GM23338 (cell line): Measurements from ENCODE around the gene PHLDB1. TPM values are rescaled to one million over a fixed set of nuclear protein-coding genes. Genes with fewer than 3 reads are reported as not detected.

Source experiments
- ATAC-seq: fragments of 200-7000 bp; cut with Tn5 transposase; 3 replicates; pipeline ENCODE4 v1.9.1; 2020
- DNase-seq: peaks from one replicate; pipeline ENCODE4 v3.0.0-alpha.2; 2015; ENCODE audit warnings: low spot score
- H2AFZ ChIP-seq: fragments of 200-600 bp; sonication (generic); 2 replicates; pipeline ENCODE4 v1.8.0; 2016; ENCODE audit warnings: antibody characterized with exemption, mild to moderate bottlenecking, moderate library complexity
- H3F3A ChIP-seq: fragments of 200-600 bp; sonication (generic); replicated peaks from 2 replicates; pipeline ENCODE4 v1.8.0; 2017; ENCODE audit warnings: antibody characterized with exemption, mixed run types, low read depth
- H3K27ac ChIP-seq: fragments of 200-600 bp; sonication (generic); 2 replicates; pipeline ENCODE4 v1.6.1; 2016; ENCODE audit warnings: low read depth
- H3K27me3 ChIP-seq: fragments of 200-600 bp; sonication (generic); 2 replicates; pipeline ENCODE4 v1.8.0; 2016; ENCODE audit warnings: mild to moderate bottlenecking, mixed run types, moderate library complexity; ENCODE audit not compliant: insufficient read depth
- H3K36me3 ChIP-seq: fragments of 200-600 bp; sonication (generic); 2 replicates; pipeline ENCODE4 v1.8.0; 2016; ENCODE audit warnings: mild to moderate bottlenecking; ENCODE audit not compliant: insufficient read depth
- H3K4me1 ChIP-seq: fragments of 200-600 bp; sonication (generic); 2 replicates; pipeline ENCODE4 v1.8.0; 2016; ENCODE audit warnings: mild to moderate bottlenecking, moderate library complexity; ENCODE audit not compliant: insufficient read depth
- H3K4me2 ChIP-seq: fragments of 200-600 bp; sonication (generic); 2 replicates; pipeline ENCODE4 v1.7.1; 2017; ENCODE audit warnings: mixed run types
- H3K4me3 ChIP-seq: fragments of 200-600 bp; sonication (generic); 2 replicates; pipeline ENCODE4 v1.6.1; 2016; ENCODE audit warnings: mixed run types
- H3K79me2 ChIP-seq: fragments of 200-600 bp; sonication (generic); replicated peaks from 2 replicates; pipeline ENCODE4 v1.8.0; 2017; ENCODE audit warnings: mild to moderate bottlenecking; ENCODE audit not compliant: insufficient read depth
- H3K9me2 ChIP-seq: fragments of 200-600 bp; sonication (generic); 2 replicates; pipeline ENCODE4 v1.8.0; 2017; ENCODE audit not compliant: insufficient read depth
- H4K20me1 ChIP-seq: fragments of 200-600 bp; sonication (generic); replicated peaks from 2 replicates; pipeline ENCODE4 v1.8.0; 2017; ENCODE audit warnings: mild to moderate bottlenecking; ENCODE audit not compliant: insufficient read depth
- H3K27ac Mint-ChIP-seq: 2 replicates; pipeline ENCODE4 v1.8.0; 2020; ENCODE audit warnings: inconsistent platforms, mild to moderate bottlenecking, moderate library complexity, mixed read lengths
- H3K27me3 Mint-ChIP-seq: 3 replicates; pipeline ENCODE4 v1.8.0; 2022; ENCODE audit warnings: low read depth, mild to moderate bottlenecking, moderate library complexity, mixed read lengths, inconsistent platforms; ENCODE audit not compliant: insufficient read depth, poor library complexity
- H3K36me3 Mint-ChIP-seq: 3 replicates; pipeline ENCODE4 v1.8.0; 2021; ENCODE audit warnings: low read depth, mild to moderate bottlenecking, inconsistent platforms, moderate library complexity, mixed read lengths
- H3K4me1 Mint-ChIP-seq: 3 replicates; pipeline ENCODE4 v1.8.0; 2020; ENCODE audit warnings: mild to moderate bottlenecking, inconsistent platforms, mixed read lengths
- H3K4me3 Mint-ChIP-seq: 3 replicates; pipeline ENCODE4 v1.8.0; 2021; ENCODE audit warnings: moderate library complexity, mild to moderate bottlenecking, inconsistent platforms, mixed read lengths
- H3K9me3 Mint-ChIP-seq: 3 replicates; pipeline ENCODE4 v1.8.0; 2020; ENCODE audit warnings: moderate library complexity, mild to moderate bottlenecking, inconsistent platforms, mixed read lengths
- CREB1 ChIP-seq: fragments of 250-450 bp; sonication (Bioruptor Pico); IDR thresholded peaks from 2 replicates; pipeline ENCODE4 v1.5.0; 2020; ENCODE audit warnings: low read depth, mild to moderate bottlenecking, moderate library complexity
- EZH2 ChIP-seq: fragments of 200-600 bp; sonication (generic); IDR thresholded peaks from one replicate; pipeline ENCODE4 v1.8.0; 2017; ENCODE audit warnings: antibody characterized with exemption, mild to moderate bottlenecking, low read depth; ENCODE audit not compliant: unreplicated experiment
- POLR2AphosphoS5 ChIP-seq: IDR thresholded peaks from 2 replicates; pipeline ENCODE4 v1.6.1; 2016; ENCODE audit warnings: antibody characterized with exemption, low read depth
- STAT1 ChIP-seq: IDR thresholded peaks from one replicate; pipeline ENCODE4 v1.6.1; 2016; ENCODE audit warnings: antibody characterized with exemption; ENCODE audit not compliant: unreplicated experiment
- ZNF114 ChIP-seq: fragments of 250-450 bp; sonication (Bioruptor Pico); IDR thresholded peaks from 2 replicates; pipeline ENCODE4 v1.5.0; 2020; ENCODE audit warnings: mild to moderate bottlenecking, moderate library complexity
- ZNF331 ChIP-seq: fragments of 250-450 bp; sonication (Bioruptor Pico); IDR thresholded peaks from 2 replicates; pipeline ENCODE4 v1.5.0; 2020; ENCODE audit warnings: low read depth, mild to moderate bottlenecking, moderate library complexity
- polyA plus RNA-seq: library from polyadenylated mRNA; unstranded; fragments of >200 nt; fragmentation: Nextera tagmentation; extraction: Ambion mirVana; gene quantifications from 2 replicates; pipeline ENCODE4 v1.2.1, GENCODE V29; 2016
- total RNA-seq: library from RNA; depleted of rRNA; stranded (reverse); fragments of >200 nt; shearing (Covaris generic); gene quantifications from 2 replicates; pipeline ENCODE4 v1.2.3, GENCODE V29; 2014
- TF ChIP-seq, protein P1 (sequence below): IDR thresholded peaks from one replicate; pipeline ENCODE4 v1.6.1; 2018; ENCODE audit warnings: antibody characterized with exemption; ENCODE audit not compliant: unreplicated experiment
- TF ChIP-seq, protein P2 (sequence below), 2 experiments: fragments of 200-600 bp in 1 of 2; sonication (generic) in 1 of 2; conservative IDR thresholded peaks; 2 replicates each; pipeline versions ENCODE4 v1.5.1 to v1.6.1; 2016 to 2017; ENCODE audit warnings: antibody characterized with exemption in 2 of 2, low read depth in 2 of 2, mild to moderate bottlenecking in 2 of 2, moderate library complexity in 1 of 2

PHLDB1 gene
- total and polyA plus RNA-seq, 2 experiments from 2014 or later, result 46.0 to 85.2 TPM

DNA sequence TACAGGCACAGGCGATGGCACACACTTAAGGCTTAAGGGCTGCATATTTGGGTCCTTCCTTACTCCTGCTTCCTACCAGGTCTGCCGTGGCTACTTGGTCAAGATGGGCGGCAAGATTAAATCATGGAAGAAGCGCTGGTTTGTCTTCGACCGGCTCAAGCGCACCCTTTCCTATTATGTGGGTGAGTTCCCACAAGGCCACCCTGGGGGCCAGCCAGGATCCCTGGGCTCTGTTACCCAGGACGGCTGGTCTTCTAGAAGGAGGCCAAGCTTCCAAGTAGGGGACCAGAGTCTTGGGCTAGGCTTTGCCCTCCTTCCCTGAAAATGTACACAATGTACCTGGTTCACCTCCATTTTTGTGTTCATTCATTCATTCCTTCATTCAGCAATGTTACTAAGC is 43.0 kb downstream of the PHLDB1 start:
- Histone ChIP-seq H3K4me2 (no peak overlapping the region), H3K27me3 (no peaks in the 10 kb centered on the region), H3K79me2 (no peaks in the 10 kb centered on the region), H3K4me1 (no peaks in the 10 kb centered on the region), H3K4me3 (no peak overlapping the region), H4K20me1 (peaks cover 13% of the 10 kb centered on the region), H3F3A (0 out of 2 replicates have a peak, but pooled peaks cover 5% of the 10 kb centered on the region), H3K9me2 (no peaks in the 10 kb centered on the region), H3K36me3 (peaks cover 20% of the 10 kb centered on the region), H2AFZ (no peak overlapping the region), H3K27ac (no peak overlapping the region)
- Mint-ChIP-seq H3K4me3 (no peak overlapping the region), H3K4me1 (no peaks in the 10 kb centered on the region), H3K27me3 (peaks cover 8% of the 10 kb centered on the region), H3K27ac (no peak overlapping the region), H3K9me3 (no peaks in the 10 kb centered on the region; the same call in 2 of the 3 replicates), H3K36me3 (peaks cover 70% of the 10 kb centered on the region)
- TF ChIP-seq, protein P1, sequence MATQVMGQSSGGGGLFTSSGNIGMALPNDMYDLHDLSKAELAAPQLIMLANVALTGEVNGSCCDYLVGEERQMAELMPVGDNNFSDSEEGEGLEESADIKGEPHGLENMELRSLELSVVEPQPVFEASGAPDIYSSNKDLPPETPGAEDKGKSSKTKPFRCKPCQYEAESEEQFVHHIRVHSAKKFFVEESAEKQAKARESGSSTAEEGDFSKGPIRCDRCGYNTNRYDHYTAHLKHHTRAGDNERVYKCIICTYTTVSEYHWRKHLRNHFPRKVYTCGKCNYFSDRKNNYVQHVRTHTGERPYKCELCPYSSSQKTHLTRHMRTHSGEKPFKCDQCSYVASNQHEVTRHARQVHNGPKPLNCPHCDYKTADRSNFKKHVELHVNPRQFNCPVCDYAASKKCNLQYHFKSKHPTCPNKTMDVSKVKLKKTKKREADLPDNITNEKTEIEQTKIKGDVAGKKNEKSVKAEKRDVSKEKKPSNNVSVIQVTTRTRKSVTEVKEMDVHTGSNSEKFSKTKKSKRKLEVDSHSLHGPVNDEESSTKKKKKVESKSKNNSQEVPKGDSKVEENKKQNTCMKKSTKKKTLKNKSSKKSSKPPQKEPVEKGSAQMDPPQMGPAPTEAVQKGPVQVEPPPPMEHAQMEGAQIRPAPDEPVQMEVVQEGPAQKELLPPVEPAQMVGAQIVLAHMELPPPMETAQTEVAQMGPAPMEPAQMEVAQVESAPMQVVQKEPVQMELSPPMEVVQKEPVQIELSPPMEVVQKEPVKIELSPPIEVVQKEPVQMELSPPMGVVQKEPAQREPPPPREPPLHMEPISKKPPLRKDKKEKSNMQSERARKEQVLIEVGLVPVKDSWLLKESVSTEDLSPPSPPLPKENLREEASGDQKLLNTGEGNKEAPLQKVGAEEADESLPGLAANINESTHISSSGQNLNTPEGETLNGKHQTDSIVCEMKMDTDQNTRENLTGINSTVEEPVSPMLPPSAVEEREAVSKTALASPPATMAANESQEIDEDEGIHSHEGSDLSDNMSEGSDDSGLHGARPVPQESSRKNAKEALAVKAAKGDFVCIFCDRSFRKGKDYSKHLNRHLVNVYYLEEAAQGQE, result no peak
- DNase-seq (no peak), ATAC-seq (no peak)

DNA sequence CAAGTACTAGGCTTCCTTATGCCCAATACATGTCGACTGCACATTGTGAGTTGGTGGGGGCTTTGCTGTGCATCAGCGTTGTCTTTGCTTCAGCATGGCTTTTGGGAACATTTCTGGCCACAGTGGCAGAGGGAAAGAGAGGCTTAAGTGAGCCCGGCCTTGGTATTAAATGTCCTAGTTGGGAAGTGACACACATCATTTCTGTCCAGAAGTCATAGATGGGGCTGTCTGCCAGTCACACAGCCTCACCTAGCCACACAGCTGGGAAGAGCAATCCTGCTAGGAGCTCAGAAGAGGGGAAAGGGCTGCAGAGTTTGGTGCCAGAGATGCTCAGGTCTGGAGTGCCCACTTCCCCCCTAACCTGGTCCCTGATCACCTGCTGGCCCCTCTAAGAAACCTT is 44.4 kb downstream of the PHLDB1 start:
- no peak for DNase-seq
- Mint-ChIP-seq H3K4me1 (no peaks in the 10 kb centered on the region), H3K4me3 (no peak overlapping the region), H3K9me3 (no peaks in the 10 kb centered on the region; the same call in 2 of the 3 replicates), H3K27me3 (peaks cover 8% of the 10 kb centered on the region), H3K36me3 (peaks cover 58% of the 10 kb centered on the region), H3K27ac (no peak overlapping the region)
- H3K36me3 ChIP-seq, result peaks cover 17% of the 10 kb centered on the region
- H3K4me2 ChIP-seq, result no peak overlapping the region
- no peaks in the 10 kb centered on the region for H3K9me2 ChIP-seq
- 0 out of 2 replicates have a peak, but pooled peaks cover 5% of the 10 kb centered on the region for H3F3A ChIP-seq
- H2AFZ ChIP-seq, result no peak overlapping the region
- H4K20me1 ChIP-seq, result peaks cover 10% of the 10 kb centered on the region
- no peaks in the 10 kb centered on the region for H3K79me2 ChIP-seq
- H3K4me1 ChIP-seq, result no peaks in the 10 kb centered on the region
- H3K27ac ChIP-seq, result no peak overlapping the region
- no peak for ATAC-seq
- H3K4me3 ChIP-seq, result no peak overlapping the region
- no peaks in the 10 kb centered on the region for H3K27me3 ChIP-seq
- TF ChIP-seq, protein P2, sequence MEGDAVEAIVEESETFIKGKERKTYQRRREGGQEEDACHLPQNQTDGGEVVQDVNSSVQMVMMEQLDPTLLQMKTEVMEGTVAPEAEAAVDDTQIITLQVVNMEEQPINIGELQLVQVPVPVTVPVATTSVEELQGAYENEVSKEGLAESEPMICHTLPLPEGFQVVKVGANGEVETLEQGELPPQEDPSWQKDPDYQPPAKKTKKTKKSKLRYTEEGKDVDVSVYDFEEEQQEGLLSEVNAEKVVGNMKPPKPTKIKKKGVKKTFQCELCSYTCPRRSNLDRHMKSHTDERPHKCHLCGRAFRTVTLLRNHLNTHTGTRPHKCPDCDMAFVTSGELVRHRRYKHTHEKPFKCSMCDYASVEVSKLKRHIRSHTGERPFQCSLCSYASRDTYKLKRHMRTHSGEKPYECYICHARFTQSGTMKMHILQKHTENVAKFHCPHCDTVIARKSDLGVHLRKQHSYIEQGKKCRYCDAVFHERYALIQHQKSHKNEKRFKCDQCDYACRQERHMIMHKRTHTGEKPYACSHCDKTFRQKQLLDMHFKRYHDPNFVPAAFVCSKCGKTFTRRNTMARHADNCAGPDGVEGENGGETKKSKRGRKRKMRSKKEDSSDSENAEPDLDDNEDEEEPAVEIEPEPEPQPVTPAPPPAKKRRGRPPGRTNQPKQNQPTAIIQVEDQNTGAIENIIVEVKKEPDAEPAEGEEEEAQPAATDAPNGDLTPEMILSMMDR (conservative IDR thresholded peaks at IDR 0.05; ENCODE audit: low read depth in 2 of 2), result no peak
- TF ChIP-seq ZNF331 (CRISPR knock-in tag), result no peak
- TF ChIP-seq CREB1 (CRISPR knock-in tag), result no peak
- TF ChIP-seq EZH2, result no peak
- no peak for TF ChIP-seq ZNF114 (CRISPR knock-in tag)
- no peak for TF ChIP-seq POLR2AphosphoS5
- TF ChIP-seq, protein P1, result no peak
- no peak for TF ChIP-seq STAT1
